GM12878 (cell line): ENCODE data around the gene GSTO1. TPM values are rescaled to one million over a fixed set of nuclear protein-coding genes. Genes with fewer than 3 reads are reported as not detected.
A peak's percentile ranks its signal among the peaks of the same experiment; 100 is the strongest.

ENCODE experiments used
- ATF2 ChIP-seq: IDR thresholded peaks from 2 replicates; pipeline ENCODE4 v1.6.1; 2012; ENCODE audit warnings: low read length, inconsistent platforms
- ATF3 ChIP-seq: IDR thresholded peaks from 2 replicates; pipeline ENCODE4 v1.6.1; 2011; ENCODE audit warnings: low read depth, mild to moderate bottlenecking, low read length, moderate library complexity, borderline replicate concordance; ENCODE audit errors: extremely low read depth
- BACH1 ChIP-seq: fragments of 450-650 bp; IDR thresholded peaks from 2 replicates; pipeline ENCODE4 v1.6.1; 2017; ENCODE audit warnings: mild to moderate bottlenecking, borderline replicate concordance
- CREB1 ChIP-seq: IDR thresholded peaks from 2 replicates; pipeline ENCODE4 v1.6.1; 2012; ENCODE audit warnings: low read depth, mild to moderate bottlenecking, inconsistent platforms
- E2F8 ChIP-seq: fragments of 450-650 bp; IDR thresholded peaks from 2 replicates; pipeline ENCODE4 v1.6.1; 2018; ENCODE audit warnings: mild to moderate bottlenecking, low read depth, moderate library complexity; ENCODE audit not compliant: partially characterized antibody
- ELK1 ChIP-seq: IDR thresholded peaks from 2 replicates; pipeline ENCODE4 v1.6.1; 2012; ENCODE audit warnings: low read depth, low read length, improper control_type of control experiment
- ESRRA ChIP-seq: IDR thresholded peaks from 2 replicates; pipeline ENCODE4 v1.6.1; 2012; ENCODE audit warnings: mild to moderate bottlenecking, low read length, improper control_type of control experiment
- GABPA ChIP-seq: IDR thresholded peaks from 2 replicates; pipeline ENCODE4 v1.6.1; 2014; ENCODE audit warnings: antibody characterized with exemption, low read depth, mild to moderate bottlenecking, inconsistent platforms
- IKZF1 ChIP-seq: fragments of 450-650 bp; conservative IDR thresholded peaks from 2 replicates; pipeline ENCODE4 v1.6.1; 2017; ENCODE audit warnings: antibody characterized with exemption, mild to moderate bottlenecking
- IRF5 ChIP-seq: fragments of 450-650 bp; IDR thresholded peaks from 2 replicates; pipeline ENCODE4 v1.6.1; 2017; ENCODE audit warnings: borderline replicate concordance
- KDM1A ChIP-seq: fragments of 200-600 bp; sonication (generic); IDR thresholded peaks from 2 replicates; pipeline ENCODE4 v1.6.1; 2016; ENCODE audit warnings: borderline replicate concordance
- NBN ChIP-seq: fragments of 450-650 bp; IDR thresholded peaks from 2 replicates; pipeline ENCODE4 v1.6.1; 2016
- NFIC ChIP-seq: IDR thresholded peaks from 2 replicates; pipeline ENCODE4 v1.6.1; 2012; ENCODE audit warnings: low read depth, mild to moderate bottlenecking, inconsistent platforms, low read length, moderate library complexity
- NR2C1 ChIP-seq: fragments of 450-650 bp; IDR thresholded peaks from 2 replicates; pipeline ENCODE4 v1.6.1; 2017; ENCODE audit warnings: antibody characterized with exemption, mild to moderate bottlenecking, moderate library complexity
- PBX3 ChIP-seq: IDR thresholded peaks from 2 replicates; pipeline ENCODE4 v1.6.1; 2011; ENCODE audit warnings: mild to moderate bottlenecking, low read depth, low read length, moderate library complexity; ENCODE audit not compliant: insufficient replicate concordance
- SIX5 ChIP-seq: IDR thresholded peaks from 2 replicates; pipeline ENCODE4 v1.6.1; 2011; ENCODE audit warnings: mild to moderate bottlenecking, low read depth, low read length, moderate library complexity; ENCODE audit not compliant: severe bottlenecking
- SMAD5 ChIP-seq: IDR thresholded peaks from 2 replicates; pipeline ENCODE4 v1.6.1; 2016; ENCODE audit warnings: antibody characterized with exemption, low read depth
- SREBF1 ChIP-seq: IDR thresholded peaks from 2 replicates; pipeline ENCODE4 v1.6.1; 2012; ENCODE audit warnings: mild to moderate bottlenecking, low read length
- SREBF2 ChIP-seq: IDR thresholded peaks from 2 replicates; pipeline ENCODE4 v1.6.1; 2012; ENCODE audit warnings: mild to moderate bottlenecking, low read length
- TBL1XR1 ChIP-seq: IDR thresholded peaks from 2 replicates; pipeline ENCODE4 v1.6.1; 2012; ENCODE audit warnings: low read depth, low read length, improper control_type of control experiment
- polyA plus RNA-seq, 11 experiments: library from polyadenylated mRNA; depleted of rRNA in 4 of 11; unstranded in 6 of 11; stranded (reverse) in 5 of 11; fragments of >200 nt; fragmentation: Nextera tagmentation in 4 of 11; fragmentation: Illumina TruSeq in 1 of 11; extraction: Ambion mirVana in 4 of 11; extraction: Trizol in 1 of 11; gene quantifications; 1 replicate in 1 of 11; 2 replicates in 10 of 11; pipeline versions ENCODE4 v1.2.1 to v1.2.3, GENCODE V29; 2011 to 2016; ENCODE audit warnings: inconsistent platforms in 2 of 11, missing spikeins in 2 of 11, low read depth in 1 of 11
- total RNA-seq, 4 experiments: library from RNA; depleted of rRNA in 3 of 4; stranded (reverse); fragments of >200 nt in 3 of 4; fragmentation: Illumina TruSeq in 1 of 4; extraction: Trizol in 1 of 4; gene quantifications; 2 replicates each; pipeline versions ENCODE4 v1.2.1 to v1.2.3, GENCODE V29; 2013 to 2021

Gene GSTO1
- total and polyA plus RNA-seq, 10 of the 15 experiments (the other 5 are each of a cell fraction or from before 2014, with no cell fraction given) = 53.1 to 197 (median 112) TPM

GRCh38 chr10:104268713-104269645 lies 14.3 kb downstream of the GSTO1 start, which contains the start of gene GSTO2 (continued):
- TF ChIP-seq ATF3 (no peak), SMAD5 (peak; percentile 82), NR2C1 (no peak), PBX3 (peak; percentile 49), TBL1XR1 (no peak), CREB1 (peak; percentile 97), ATF2 (peak; percentile 29), KDM1A (no peak), SREBF1 (no peak), IRF5 (no peak), SREBF2 (peak; percentile 32; the same call in 1 of the 2 replicates), IKZF1 (peak; percentile 72), BACH1 (peak; percentile 81), ELK1 (no peak; the same call in 1 of the 2 replicates), E2F8 (peak; percentile 76), NBN (peak; percentile 45; the same call in 1 of the 2 replicates), ESRRA (no peak), SIX5 (no peak), NFIC (0 out of 2 replicates have a peak, but pooled peaks have one; percentile 12), GABPA (peak; percentile 91)
